Sigmoid colon (tissue), 7 donors: Measurements from ENCODE around the gene CACNA1C. TPM values are rescaled to one million over a fixed set of nuclear protein-coding genes. Genes with fewer than 3 reads are reported as not detected.

ENCODE experiments used
- DNase-seq: peaks from one replicate; pipeline ENCODE4 v3.0.0-alpha.2; 2019
- H3K27ac ChIP-seq, 4 donors: fragments of 200-600 bp; sonication (generic); one replicate each; pipeline ENCODE4 v1.5.1; 2016 to 2019; ENCODE audit warnings: mild to moderate bottlenecking in 1 of 4
- H3K27me3 ChIP-seq, 3 donors: fragments of 200-600 bp; sonication (generic); one replicate each; pipeline ENCODE4 v1.5.1; 2019; ENCODE audit warnings: mild to moderate bottlenecking in 1 of 3
- H3K36me3 ChIP-seq, 4 donors: fragments of 200-600 bp; sonication (generic); one replicate each; pipeline ENCODE4 v1.5.1; 2016 to 2019
- H3K4me1 ChIP-seq, 4 donors: fragments of 200-600 bp; sonication (generic); one replicate each; pipeline ENCODE4 v1.5.1; 2017 to 2019
- H3K4me3 ChIP-seq, 4 donors: fragments of 200-600 bp; sonication (generic); one replicate each; pipeline ENCODE4 v1.5.1; 2017 to 2019; ENCODE audit warnings: mild to moderate bottlenecking in 2 of 4, moderate library complexity in 1 of 4
- H3K9me3 ChIP-seq, 4 donors: fragments of 200-600 bp in 3 of 4; sonication (generic) in 3 of 4; one replicate each; pipeline versions ENCODE4 v1.5.1 to v1.6.1; 2013 to 2019
- CTCF ChIP-seq, 4 experiments: fragments of 450-650 bp in 3 of 4; fragments of 200-600 bp in 1 of 4; IDR thresholded peaks; one replicate each; pipeline ENCODE4 v1.5.1; 2016 to 2019; ENCODE audit warnings: antibody characterized with exemption in 4 of 4, mild to moderate bottlenecking in 3 of 4, moderate library complexity in 2 of 4
- EP300 ChIP-seq, 4 donors: sonication (generic); formaldehyde crosslinking; IDR thresholded peaks; one replicate each; pipeline ENCODE4 v1.6.1; 2017; ENCODE audit warnings: antibody characterized with exemption in 4 of 4
- POLR2A ChIP-seq, 2 donors: fragments of 450-650 bp; IDR thresholded peaks; one replicate each; pipeline ENCODE4 v1.6.1; 2016; ENCODE audit warnings: antibody characterized with exemption in 2 of 2, mild to moderate bottlenecking in 2 of 2, moderate library complexity in 2 of 2
- POLR2AphosphoS5 ChIP-seq, 4 donors: sonication (generic); formaldehyde crosslinking; IDR thresholded peaks; one replicate each; pipeline ENCODE4 v1.6.1; 2017; ENCODE audit warnings: antibody characterized with exemption in 4 of 4
- WGBS, 2 donors: extraction: QIAGEN DNeasy Blood & Tissue Kit; methylation state at CpG; one replicate each; pipeline ENCODE4 v1.1.7; 2013; 5-methylcytosine and 5-hydroxymethylcytosine counted together
- intact Hi-C: fragments of 100-400 bp; cut with DNase I; formaldehyde crosslinking; loops from one replicate; pipeline ENCODE4 v1.15.1; 2023
- polyA plus RNA-seq, 3 donors: library from polyadenylated mRNA; stranded (reverse); fragments of 200-250 nt; gene quantifications; one replicate each; pipeline ENCODE4 v1.2.3, GENCODE V29; 2013
- total RNA-seq, 4 donors: library from RNA; depleted of rRNA; stranded (reverse); fragments of >200 nt; gene quantifications; one replicate each; pipeline ENCODE4 v1.1.0, GENCODE V29; 2016
- donor health status: healthy with polysubstance abuse.
- donor health status: Bipolar disorder and iron deficiency.
- donor health status: healthy.

Gene CACNA1C
- total and polyA plus RNA-seq, 7 donors = 0.46 to 213 (median 62.0) TPM

- Histone ChIP-seq H3K36me3 (no peaks in the 10 kb centered on the region), H3K9me3 (no peaks in the 10 kb centered on the region), H3K4me3 (no peak overlapping the region), H3K4me1 (peaks cover 0 to 17% (median 10%) of the 10 kb centered on the region in 4 donors), H3K27me3 (no peaks in the 10 kb centered on the region), H3K27ac (no peak overlapping the region)
- no peak for DNase-seq
- intact Hi-C loops = no loop called here
- 89 to 93% methylated on average over 7 of the region's 7 CpGs for WGBS, 2 donors
- no peak for TF ChIP-seq POLR2AphosphoS5 (IDR thresholded peaks at IDR 0.05)
- no peak for TF ChIP-seq EP300 (IDR thresholded peaks at IDR 0.05)
- TF ChIP-seq POLR2A (IDR thresholded peaks at IDR 0.05) = no peak
- no peak for TF ChIP-seq CTCF (IDR thresholded peaks at IDR 0.05)
These were observed 5.0 kb upstream of the CACNA1C start for GRCh38 chr12:2047752-2048151.

GRCh38 chr12:2049604-2050540 is 2.9 kb upstream of the CACNA1C start:
- H3K36me3 ChIP-seq = no peaks in the 10 kb centered on the region
- no peak for DNase-seq
- H3K4me1 ChIP-seq = peaks cover 0 to 17% (median 10%) of the 10 kb centered on the region in 4 donors
- H3K4me3 ChIP-seq = no peak overlapping the region
- peak in 1 of 4 donors; percentile 14 for TF ChIP-seq POLR2AphosphoS5 (IDR thresholded peaks at IDR 0.05)
- no peak for TF ChIP-seq CTCF (IDR thresholded peaks at IDR 0.05)
- no peak for TF ChIP-seq EP300 (IDR thresholded peaks at IDR 0.05)
- no peak for TF ChIP-seq POLR2A (IDR thresholded peaks at IDR 0.05)
- no peaks in the 10 kb centered on the region for H3K27me3 ChIP-seq
- H3K9me3 ChIP-seq = no peaks in the 10 kb centered on the region
- no peak overlapping the region for H3K27ac ChIP-seq
- intact Hi-C loops = loop anchor here (5.0 to 10.0 kb wide), 2 partner anchors 253 to 375 kb away; no protein-coding TSS in a partner anchor
- 28 to 49% methylated on average over 8 of the region's 8 CpGs for WGBS, 2 donors

GRCh38 chr12:2051700-2052621 is 826 bp upstream of the CACNA1C start:
- WGBS, 2 donors = 9 to 11% methylated on average over 52 of the region's 52 CpGs
- no peak for DNase-seq
- H3K36me3 ChIP-seq = no peaks in the 10 kb centered on the region
- no peaks in the 10 kb centered on the region for H3K27me3 ChIP-seq
- peak overlapping the region; percentile 67 to 98 (median 97) for H3K27ac ChIP-seq
- H3K9me3 ChIP-seq = no peaks in the 10 kb centered on the region
- intact Hi-C loops = loop anchor here (5.0 to 10.0 kb wide), 2 partner anchors 255 to 373 kb away; no protein-coding TSS in a partner anchor
- peaks cover 0 to 31% (median 18%) of the 10 kb centered on the region in 4 donors for H3K4me1 ChIP-seq
- peak overlapping the region; percentile 31 to 92 (median 76) for H3K4me3 ChIP-seq
- no peak for TF ChIP-seq POLR2A (IDR thresholded peaks at IDR 0.05)
- no peak for TF ChIP-seq CTCF (IDR thresholded peaks at IDR 0.05)
- TF ChIP-seq EP300 (IDR thresholded peaks at IDR 0.05) = no peak
- TF ChIP-seq POLR2AphosphoS5 (IDR thresholded peaks at IDR 0.05) = no peak

- Histone ChIP-seq H3K36me3 (no peaks in the 10 kb centered on the region), H3K4me3 (peak overlapping the region; percentile 69 to 92 (median 76)), H3K27me3 (no peaks in the 10 kb centered on the region), H3K27ac (peak overlapping the region; percentile 92 to 98 (median 97)), H3K9me3 (no peaks in the 10 kb centered on the region), H3K4me1 (peaks cover 0 to 48% (median 33%) of the 10 kb centered on the region in 4 donors)
- intact Hi-C loops = loop anchor here (5.0 to 10.0 kb wide), 2 partner anchors 256 to 371 kb away; no protein-coding TSS in a partner anchor
- TF ChIP-seq POLR2A (IDR thresholded peaks at IDR 0.05) (no peak), EP300 (IDR thresholded peaks at IDR 0.05) (no peak), POLR2AphosphoS5 (IDR thresholded peaks at IDR 0.05) (peak in 1 of 4 donors; percentile 30), CTCF (IDR thresholded peaks at IDR 0.05) (no peak)
- 1% methylated on average over 60 of the region's 60 CpGs for WGBS, 2 donors
- DNase-seq = peak; percentile 73
These were observed 904 bp downstream of the CACNA1C start for GRCh38 chr12:2053691-2054090.
